Neural cell (in vitro differentiated cells): ENCODE measurements around the gene PTGER3. TPM values are rescaled to one million over a fixed set of nuclear protein-coding genes. Genes with fewer than 3 reads are reported as not detected.
A peak's percentile ranks its signal among the peaks of the same experiment; 100 is the strongest.
"Not testable (repeated sequence)": the region's sequence is repeated elsewhere in the genome, so short reads cannot be mapped to it uniquely, and the experiment has no call there.

Experiments used
- H2AFZ ChIP-seq: fragments of 200-600, 300-800 bp; sonication (generic), shearing (Covaris generic); 2 replicates; pipeline ENCODE4 v1.6.0; 2014; ENCODE audit warnings: low read depth, mild to moderate bottlenecking, antibody characterized with exemption, low read length, moderate library complexity
- H3F3A ChIP-seq: fragments of 200-600 bp; shearing (Covaris generic); 2 replicates; pipeline ENCODE4 v1.6.1; 2016; ENCODE audit warnings: mild to moderate bottlenecking, moderate library complexity, mixed read lengths, antibody characterized with exemption, low read length; ENCODE audit not compliant: insufficient read depth, poor library complexity, severe bottlenecking
- H3K27ac ChIP-seq: fragments of 200-600, 300-800 bp; sonication (generic), shearing (Covaris generic); 2 replicates; pipeline ENCODE4 v1.5.1; 2014; ENCODE audit warnings: mild to moderate bottlenecking, low read length, moderate library complexity
- H3K27me3 ChIP-seq: fragments of 300-800, 200-600 bp; sonication (generic), shearing (Covaris generic); 2 replicates; pipeline ENCODE4 v1.6.0; 2014; ENCODE audit warnings: mild to moderate bottlenecking, low read depth, low read length, moderate library complexity; ENCODE audit not compliant: insufficient read depth
- H3K36me3 ChIP-seq: fragments of 300-800, 200-600 bp; sonication (generic), shearing (Covaris generic); 2 replicates; pipeline ENCODE4 v1.5.1; 2014; ENCODE audit warnings: mild to moderate bottlenecking, antibody characterized with exemption, low read length, moderate library complexity; ENCODE audit not compliant: insufficient read depth
- H3K4me2 ChIP-seq: fragments of 300-800, 200-600 bp; sonication (generic), shearing (Covaris generic); 2 replicates; pipeline ENCODE4 v1.6.0; 2014; ENCODE audit warnings: mild to moderate bottlenecking, low read length
- H3K4me3 ChIP-seq: fragments of 300-800, 200-600 bp; sonication (generic), shearing (Covaris generic); 2 replicates; pipeline ENCODE4 v1.5.1; 2014; ENCODE audit warnings: mild to moderate bottlenecking, low read length, moderate library complexity
- H3K79me2 ChIP-seq: fragments of 200-600 bp; shearing (Covaris generic); replicated peaks from 2 replicates; pipeline ENCODE4 v1.6.0; 2014; ENCODE audit warnings: mild to moderate bottlenecking, low read length, moderate library complexity; ENCODE audit not compliant: insufficient read depth
- H3K9ac ChIP-seq: fragments of 300-800, 200-600 bp; sonication (generic), shearing (Covaris generic); 2 replicates; pipeline ENCODE4 v1.6.1; 2016; ENCODE audit warnings: mild to moderate bottlenecking, low read length, mixed read lengths
- H3K9me2 ChIP-seq: fragments of 200-600 bp; shearing (Covaris generic); 2 replicates; pipeline ENCODE4 v1.6.1; 2016; ENCODE audit warnings: mild to moderate bottlenecking, low read length, mixed read lengths; ENCODE audit not compliant: insufficient read depth
- H3K9me3 ChIP-seq: fragments of 200-600, 300-800 bp; sonication (generic), shearing (Covaris generic); 2 replicates; pipeline ENCODE4 v1.6.1; 2016; ENCODE audit warnings: mild to moderate bottlenecking, mixed run types, low read length, moderate library complexity, mixed read lengths
- H4K20me1 ChIP-seq: fragments of 200-600 bp; shearing (Covaris generic); 2 replicates; pipeline ENCODE4 v1.6.1; 2016; ENCODE audit warnings: mild to moderate bottlenecking, mixed run types; ENCODE audit not compliant: insufficient read depth
- CTCF ChIP-seq: fragments of 450-650 bp; IDR thresholded peaks from 2 replicates; pipeline ENCODE4 v1.5.1; 2014; ENCODE audit warnings: antibody characterized with exemption, mild to moderate bottlenecking, moderate library complexity; ENCODE audit not compliant: poor library complexity, severe bottlenecking
- EP300 ChIP-seq: fragments of 450-650 bp; conservative IDR thresholded peaks from 2 replicates; pipeline ENCODE4 v1.6.1; 2014; ENCODE audit warnings: antibody characterized with exemption, mild to moderate bottlenecking, moderate library complexity; ENCODE audit not compliant: poor library complexity, severe bottlenecking
- EZH2 ChIP-seq: fragments of 200-600, 300-800 bp; shearing (Covaris generic), sonication (generic); IDR thresholded peaks from 2 replicates; pipeline ENCODE4 v1.6.1; 2014; ENCODE audit warnings: antibody characterized with exemption, low read length, borderline replicate concordance, mild to moderate bottlenecking; ENCODE audit not compliant: insufficient read depth, poor library complexity, severe bottlenecking
- MXI1 ChIP-seq: fragments of 450-650 bp; conservative IDR thresholded peaks from 2 replicates; pipeline ENCODE4 v1.6.1; 2014; ENCODE audit warnings: antibody characterized with exemption, mild to moderate bottlenecking; ENCODE audit not compliant: poor library complexity, severe bottlenecking
- POLR2AphosphoS5 ChIP-seq: IDR thresholded peaks from 2 replicates; pipeline ENCODE4 v1.6.1; 2012
- RAD21 ChIP-seq: fragments of 450-650 bp; conservative IDR thresholded peaks from 2 replicates; pipeline ENCODE4 v1.6.1; 2014; ENCODE audit warnings: antibody characterized with exemption, mild to moderate bottlenecking, moderate library complexity
- REST ChIP-seq: IDR thresholded peaks from 2 replicates; pipeline ENCODE4 v1.6.1; 2012; ENCODE audit warnings: borderline replicate concordance
- SMC3 ChIP-seq: fragments of 450-650 bp; conservative IDR thresholded peaks from 2 replicates; pipeline ENCODE4 v1.6.1; 2014; ENCODE audit warnings: antibody characterized with exemption, mild to moderate bottlenecking, moderate library complexity; ENCODE audit not compliant: poor library complexity
- TAF1 ChIP-seq: IDR thresholded peaks from 2 replicates; pipeline ENCODE4 v1.6.1; 2012; ENCODE audit warnings: low read depth
- polyA plus RNA-seq: library from polyadenylated mRNA; depleted of rRNA; stranded (reverse); fragments of >200 nt; gene quantifications from 2 replicates; pipeline ENCODE4 v1.2.3, GENCODE V29; 2014

The PTGER3 gene
- polyA plus RNA-seq, 1 donor from 2014 or later = 1.7 TPM

- no peak overlapping the region for H3K4me3 ChIP-seq
- no peaks in the 10 kb centered on the region for H3K79me2 ChIP-seq
- no peak for TF ChIP-seq EP300
- TF ChIP-seq CTCF = no peak
- TF ChIP-seq MXI1 = no peak
- TF ChIP-seq SMC3 = no peak
- TF ChIP-seq TAF1 = no peak
- no peak for TF ChIP-seq EZH2
- no peak for TF ChIP-seq REST
- no peak for TF ChIP-seq RAD21
- TF ChIP-seq POLR2AphosphoS5 = no peak
- no peaks in the 10 kb centered on the region for H3F3A ChIP-seq
- H3K9ac ChIP-seq = no peak overlapping the region
- H3K36me3 ChIP-seq = no peaks in the 10 kb centered on the region
- no peaks in the 10 kb centered on the region for H3K9me3 ChIP-seq
- H3K27ac ChIP-seq = no peak overlapping the region
- no peaks in the 10 kb centered on the region for H3K27me3 ChIP-seq
- no peaks in the 10 kb centered on the region for H3K9me2 ChIP-seq
- no peak overlapping the region for H2AFZ ChIP-seq
- H4K20me1 ChIP-seq = no peaks in the 10 kb centered on the region
- no peak overlapping the region for H3K4me2 ChIP-seq
Measured at GRCh38 chr1:70990469-70991253, 57.0 kb downstream of the PTGER3 start.

GRCh38 chr1:70987497-70987896 lies 60.1 kb downstream of the PTGER3 start:
- TF ChIP-seq TAF1 = no peak
- peak; percentile 13 for TF ChIP-seq POLR2AphosphoS5
- TF ChIP-seq MXI1 = no peak
- no peak for TF ChIP-seq CTCF
- no peak for TF ChIP-seq SMC3
- no peak for TF ChIP-seq RAD21
- no peak for TF ChIP-seq EZH2
- peak; percentile 28 for TF ChIP-seq REST
- TF ChIP-seq EP300 = no peak
- Histone ChIP-seq H4K20me1 (no peaks in the 10 kb centered on the region), H3K9me3 (no peaks in the 10 kb centered on the region), H3K4me3 (no peak overlapping the region), H3K27me3 (no peaks in the 10 kb centered on the region), H3K36me3 (no peaks in the 10 kb centered on the region), H2AFZ (no peak overlapping the region), H3K9me2 (no peaks in the 10 kb centered on the region), H3K27ac (no peak overlapping the region), H3F3A (no peaks in the 10 kb centered on the region), H3K4me2 (no peak overlapping the region), H3K9ac (no peak overlapping the region), H3K79me2 (no peaks in the 10 kb centered on the region)

GRCh38 chr1:70985776-70986225 lies 61.8 kb downstream of the PTGER3 start:
- H3F3A ChIP-seq = not testable (repeated sequence)

More at GRCh38 chr1:70985776-70986225, 61.8 kb downstream of the PTGER3 start:
- H2AFZ ChIP-seq, H4K20me1 ChIP-seq, H3K4me3 ChIP-seq, H3K4me2 ChIP-seq, H3K9me2 ChIP-seq, H3K27me3 ChIP-seq, H3K9me3 ChIP-seq, H3K27ac ChIP-seq, H3K36me3 ChIP-seq, H3K9ac ChIP-seq, H3K79me2 ChIP-seq: not testable (repeated sequence)
